Left colon (tissue), 2 donors: ENCODE data around the gene APLP1. TPM values are rescaled to one million over a fixed set of nuclear protein-coding genes. Genes with fewer than 3 reads are reported as not detected.
"Not testable (repeated sequence)": the region's sequence is repeated elsewhere in the genome, so short reads cannot be mapped to it uniquely, and the experiment has no call there.

Experiments used
- ATAC-seq: fragments of 200-7000 bp; cut with Tn5 transposase; one replicate; pipeline ENCODE4 v1.9.1; 2020; ENCODE audit warnings: mild to moderate bottlenecking, moderate library complexity
- DNase-seq, 2 donors: peaks; one replicate each; pipeline ENCODE4 v3.0.0-alpha.2; 2020
- intact Hi-C, 2 donors: fragments of 100-400 bp; cut with DNase I in 1 of 2; cut with micrococcal nuclease in 1 of 2; formaldehyde crosslinking; loops; one replicate each; pipeline versions ENCODE4 v1.11.2 to v1.14.0; 2022; cut with DNase I, micrococcal nuclease
- long read RNA-seq: library from polyadenylated mRNA; unstranded; transcript quantifications from one replicate; pipeline ENCODE4 v2.0.0, GENCODE V29; 2021
- total RNA-seq, 2 donors: library from RNA; stranded (reverse); fragmentation: NEBNext Ultra II Directional; extraction: Animal tissue kit (Norgen Biotek cat#: 25700); gene quantifications; one replicate each; pipeline ENCODE4 v1.2.1, GENCODE V29; 2021
- donor health status: DM: no; HTN: no; CAD: no.
- donor health status: DM: yes; HTN: yes; CAD: no.

APLP1 gene
- 1 to 10 TPM; 1.8 to 4.7 TPM for total RNA-seq
- long read RNA-seq, partial matches to known transcripts: 0 of 2 reads
- long read RNA-seq, other reads (novel, unspliced or antisense): 2 of 2 reads

GRCh38 chr19:35868172-35868822, at the start of gene APLP1:
TSS of gene APLP1 (plus strand) at chr19:35868574. CDS start at chr19:35868637, 63 bp downstream.
- peak; percentile 89 for ATAC-seq
- intact Hi-C loops: no loop called here
- DNase-seq: peak; percentile 38 to 70

GRCh38 chr19:35822579-35822978, 45.8 kb upstream of the APLP1 start:
- DNase-seq: no peak
- intact Hi-C loops: no loop called here
- no peak for ATAC-seq

- DNase-seq (no peak), ATAC-seq (no peak)
- intact Hi-C loops: no loop called here
Measured at GRCh38 chr19:35824150-35824549, 44.2 kb upstream of the APLP1 start.

DNA sequence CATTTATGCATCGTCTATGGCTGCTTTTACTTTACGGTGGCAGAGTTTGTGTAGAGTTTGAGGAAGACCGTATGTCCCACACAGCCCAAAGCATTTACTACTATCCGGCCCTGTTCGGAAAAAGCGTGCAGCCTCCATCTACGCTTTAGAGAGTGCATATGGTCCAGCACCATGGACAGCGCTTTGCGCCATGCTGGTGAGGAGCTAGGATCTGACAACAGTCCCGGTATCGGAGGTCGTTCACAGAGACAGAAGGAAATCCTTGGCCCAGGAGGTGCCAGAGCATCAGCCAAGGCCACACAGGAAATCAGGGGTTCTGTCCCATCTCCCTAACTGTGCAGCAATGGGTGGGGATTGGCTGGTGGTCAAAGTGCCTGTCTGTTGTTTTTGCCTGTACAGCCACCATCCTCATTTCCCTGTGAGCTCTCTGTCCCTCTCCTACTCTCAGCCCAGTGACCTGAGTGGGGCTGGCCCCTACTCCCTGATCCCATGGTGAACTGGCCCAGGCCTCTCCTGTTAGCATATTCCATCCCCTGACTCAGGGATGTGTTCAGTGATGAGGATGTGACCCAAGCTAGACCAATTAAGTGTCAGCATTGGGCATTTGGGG, 39.6 kb upstream of the APLP1 start:
- peak; percentile 33 to 79 for DNase-seq
- ATAC-seq: peak; percentile 71
- intact Hi-C loops: no loop called here

DNA sequence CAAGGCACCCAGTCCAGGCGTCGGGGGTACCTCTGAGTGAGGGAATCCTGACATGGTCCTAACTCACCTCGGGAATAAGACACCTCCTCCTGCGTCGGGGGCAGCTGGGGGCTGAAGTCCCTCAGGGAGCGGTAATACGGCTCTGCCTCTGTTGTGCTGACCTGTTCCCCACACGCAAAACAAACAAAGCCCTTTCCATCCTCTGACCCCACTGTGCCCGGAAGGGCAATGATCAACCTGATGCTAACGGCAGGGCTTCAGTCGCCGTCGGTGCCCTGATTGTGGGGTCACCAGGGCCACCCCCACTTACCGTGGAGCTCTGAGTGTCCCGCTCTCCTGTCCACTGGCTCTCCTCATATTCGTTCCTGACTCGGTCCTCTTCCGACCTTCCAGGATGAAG, 37.4 kb upstream of the APLP1 start:
- ATAC-seq (no peak), DNase-seq (no peak)
- intact Hi-C loops: no loop called here

- DNase-seq (no peak), ATAC-seq (no peak)
- intact Hi-C loops: no loop called here
Measured at GRCh38 chr19:35832054-35832453, 36.3 kb upstream of the APLP1 start.

- ATAC-seq (no peak), DNase-seq (no peak)
- intact Hi-C loops: no loop called here
Measured at GRCh38 chr19:35833972-35834371, 34.4 kb upstream of the APLP1 start.

DNA sequence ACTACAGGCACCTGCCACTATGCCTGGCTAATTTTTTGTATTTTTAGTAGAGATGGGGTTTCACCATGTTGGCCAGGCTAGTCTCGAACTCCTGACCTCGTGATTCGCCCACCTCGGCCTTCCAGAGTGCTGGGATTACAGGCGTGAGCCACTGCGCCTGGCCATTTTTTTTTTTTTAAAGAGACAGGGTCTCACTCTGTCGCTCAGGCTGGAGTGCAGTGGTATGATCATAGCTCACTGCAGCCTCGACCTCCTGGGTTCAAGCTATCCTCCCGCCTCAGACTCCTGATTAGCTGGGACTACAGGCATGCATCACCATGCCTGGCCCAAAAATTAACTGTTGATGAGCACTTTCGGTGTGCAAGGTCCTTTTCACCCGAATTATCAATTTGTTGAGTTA, 32.3 kb upstream of the APLP1 start:
- intact Hi-C loops, DNase-seq, ATAC-seq: not testable (repeated sequence)

DNA sequence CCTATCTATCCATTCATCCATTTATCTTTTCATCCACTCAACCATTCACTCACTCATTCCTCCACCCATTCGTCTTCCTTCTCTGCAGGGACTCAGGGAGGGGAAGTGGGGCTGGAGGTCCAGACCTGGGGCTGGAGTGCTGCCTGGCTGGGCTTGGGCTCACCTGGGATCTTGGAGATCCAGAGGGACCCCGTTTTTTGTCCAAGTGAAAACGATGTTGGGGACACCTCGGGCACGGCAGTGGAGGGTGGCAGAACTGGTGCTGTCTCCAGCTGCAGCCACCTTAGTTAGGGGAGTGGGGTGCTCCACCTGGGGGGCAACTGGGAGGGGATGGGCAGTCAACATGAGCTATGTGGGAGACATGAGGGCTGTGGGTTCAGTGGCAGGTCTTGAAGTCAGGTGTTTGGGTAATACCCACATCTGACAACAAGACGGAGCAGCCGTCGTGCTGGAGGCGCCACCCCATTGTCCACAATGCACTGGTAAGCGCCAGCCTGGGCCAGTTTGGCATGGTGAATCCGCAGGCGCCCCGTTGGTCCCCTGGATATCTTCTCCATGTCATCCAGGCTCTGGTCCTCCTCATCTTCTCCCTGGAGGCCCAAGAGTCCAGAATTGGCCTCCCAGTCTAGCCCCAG, 26.3 kb upstream of the APLP1 start:
- ATAC-seq (no peak), DNase-seq (no peak)
- intact Hi-C loops: no loop called here

GRCh38 chr19:35842666-35843272, 25.6 kb upstream of the APLP1 start:
- intact Hi-C loops: no loop called here
- DNase-seq: no peak
- ATAC-seq: no peak

GRCh38 chr19:35843676-35844481, 24.5 kb upstream of the APLP1 start:
- peak; percentile 65 for ATAC-seq
- DNase-seq: peak; percentile 52 to 53
- intact Hi-C loops: no loop called here

- DNase-seq: no peak
- ATAC-seq: no peak
- intact Hi-C loops: no loop called here
Measured at GRCh38 chr19:35844482-35845214, 23.7 kb upstream of the APLP1 start.

- intact Hi-C loops: no loop called here
- DNase-seq (peak; percentile 50 to 65), ATAC-seq (peak; percentile 79)
Measured at GRCh38 chr19:35845215-35846037, 22.9 kb upstream of the APLP1 start.

GRCh38 chr19:35846038-35846668, 22.2 kb upstream of the APLP1 start:
- ATAC-seq: peak; percentile 64
- DNase-seq: no peak
- intact Hi-C loops: no loop called here

DNA sequence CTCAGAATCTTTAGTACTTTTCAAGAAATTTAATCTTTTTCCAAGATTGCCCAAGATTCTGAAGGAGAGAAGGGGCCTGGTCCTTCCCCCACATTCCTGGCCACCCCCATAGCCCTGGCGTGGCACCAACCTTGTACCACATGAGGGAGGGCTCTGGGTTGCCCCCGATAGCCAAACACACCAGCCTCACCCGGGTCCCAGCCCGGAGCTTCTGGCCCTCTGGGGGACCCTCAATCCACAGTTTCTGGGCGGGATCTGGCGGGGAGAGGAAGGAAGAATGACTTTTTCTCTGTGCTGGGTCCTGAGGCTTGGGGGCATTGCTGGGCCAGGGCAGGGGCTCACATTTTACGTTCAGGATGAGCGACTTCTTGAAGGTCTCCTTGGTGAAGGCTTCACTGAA, 20.5 kb upstream of the APLP1 start:
- no peak for DNase-seq
- no peak for ATAC-seq
- intact Hi-C loops: no loop called here

DNA sequence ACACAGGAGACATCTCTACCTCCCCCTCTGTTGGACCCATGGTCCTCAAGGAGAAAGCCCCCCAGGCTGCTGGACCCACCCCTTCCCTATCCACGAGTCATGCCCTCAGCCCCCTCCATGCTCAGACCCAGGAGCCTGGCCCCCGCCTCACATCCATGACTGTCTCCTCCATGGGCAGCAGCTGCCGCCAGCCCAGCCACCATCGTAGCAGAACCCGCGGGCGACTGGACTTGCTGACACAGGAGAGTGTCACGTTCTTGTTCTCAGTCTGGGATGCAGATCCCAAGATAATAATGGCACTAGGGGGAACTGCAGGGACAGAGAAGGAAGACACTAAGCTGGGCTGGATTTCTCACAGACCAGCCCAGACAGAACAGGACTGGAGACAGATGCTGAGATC, 19.9 kb upstream of the APLP1 start:
- intact Hi-C loops: no loop called here
- DNase-seq (no peak), ATAC-seq (no peak)

DNA sequence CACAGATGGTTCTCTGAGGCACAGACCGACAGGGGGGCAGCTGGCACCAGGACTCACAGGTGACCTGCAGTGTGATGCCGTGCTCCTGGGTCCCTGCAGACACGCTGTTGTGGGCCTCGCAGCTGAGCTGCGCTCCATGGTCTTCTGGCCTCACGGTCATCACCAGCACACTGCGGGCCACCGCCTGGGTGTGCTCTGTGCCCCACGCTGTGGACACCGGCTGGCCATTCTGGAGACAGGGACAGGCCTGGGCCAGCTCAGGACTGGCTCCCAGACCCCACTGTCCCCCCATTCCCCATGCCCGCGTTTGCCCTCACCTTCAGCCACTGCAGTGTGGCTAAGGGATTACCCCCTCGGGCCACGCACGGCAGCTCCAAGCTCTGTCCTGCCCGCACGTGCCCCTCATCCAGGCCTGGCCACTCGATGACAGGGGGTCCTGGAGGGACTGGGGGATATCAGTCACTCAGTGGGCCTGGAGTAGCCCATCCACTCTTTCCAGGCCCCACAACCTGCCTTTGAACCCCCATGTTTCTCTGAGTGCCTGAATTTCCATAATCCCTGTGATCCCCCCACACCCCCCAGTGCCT, 19.4 kb upstream of the APLP1 start:
- ATAC-seq (no peak), DNase-seq (no peak)

More for the DNA sequence above, 19.4 kb upstream of the APLP1 start:
- intact Hi-C loops: no loop called here
